Stimulated activated CD8-positive, alpha-beta memory T cell treated with anti-CD3 and anti-CD28 coated beads, Interleukin-12 subunit alpha, Interleukin-12 subunit beta, amount 100 ng/mL, for 24 hours (primary cell): ENCODE data around the gene PEPD.

Source experiments
- DNase-seq: peaks from one replicate; pipeline ENCODE4 v3.0.0-alpha.2; 2020; ENCODE audit errors: extremely low read depth

Gene PEPD

DNA sequence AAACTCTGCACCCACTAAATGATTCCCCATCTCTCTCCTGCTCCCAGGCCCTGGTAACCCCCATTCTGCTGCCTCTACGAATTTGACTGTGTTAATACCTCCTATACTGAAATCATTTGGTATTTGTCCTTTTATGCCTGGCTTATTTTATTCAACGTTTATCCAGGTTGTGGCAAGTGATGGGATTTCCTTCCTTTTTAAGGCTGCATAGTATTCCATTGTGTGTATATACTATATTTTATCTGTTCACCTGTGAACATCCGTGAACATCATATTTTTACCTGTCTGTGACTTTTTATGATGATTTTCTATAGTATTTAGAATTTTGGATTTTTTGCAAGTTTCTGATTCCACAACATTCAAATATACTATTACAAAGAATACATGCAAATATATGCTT lies 162.0 kb downstream of the PEPD start:
- DNase-seq, result no peak

GRCh38 chr19:33358408-33358807 lies 163.2 kb downstream of the PEPD start:
- no peak for DNase-seq

- no peak for DNase-seq
Measured at GRCh38 chr19:33357556-33357955, 164.0 kb downstream of the PEPD start.

DNA sequence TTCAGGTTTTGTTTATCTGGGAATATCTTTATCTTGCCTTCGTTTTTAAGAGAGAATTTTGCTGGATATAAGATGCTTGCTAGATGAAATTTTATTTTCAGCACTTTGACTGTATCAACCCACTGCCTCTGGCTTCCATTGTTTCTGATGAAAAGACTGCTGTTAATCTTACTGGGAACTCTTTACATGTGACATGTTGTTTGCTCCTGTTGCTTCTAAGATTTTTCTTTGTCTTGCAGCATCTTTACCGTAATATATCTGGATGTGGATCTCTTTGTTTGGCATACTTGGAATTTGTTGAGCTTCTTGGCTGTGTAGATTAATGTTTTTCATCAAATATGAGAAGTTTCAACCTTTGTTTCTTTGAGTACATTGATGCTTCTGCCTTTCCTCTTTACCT lies 166.1 kb downstream of the PEPD start:
- DNase-seq, result no peak

GRCh38 chr19:33350538-33351309 lies 170.9 kb downstream of the PEPD start:
- DNase-seq, result no peak

- DNase-seq, result no peak
Measured at GRCh38 chr19:33349319-33350289, 172.0 kb downstream of the PEPD start.

DNA sequence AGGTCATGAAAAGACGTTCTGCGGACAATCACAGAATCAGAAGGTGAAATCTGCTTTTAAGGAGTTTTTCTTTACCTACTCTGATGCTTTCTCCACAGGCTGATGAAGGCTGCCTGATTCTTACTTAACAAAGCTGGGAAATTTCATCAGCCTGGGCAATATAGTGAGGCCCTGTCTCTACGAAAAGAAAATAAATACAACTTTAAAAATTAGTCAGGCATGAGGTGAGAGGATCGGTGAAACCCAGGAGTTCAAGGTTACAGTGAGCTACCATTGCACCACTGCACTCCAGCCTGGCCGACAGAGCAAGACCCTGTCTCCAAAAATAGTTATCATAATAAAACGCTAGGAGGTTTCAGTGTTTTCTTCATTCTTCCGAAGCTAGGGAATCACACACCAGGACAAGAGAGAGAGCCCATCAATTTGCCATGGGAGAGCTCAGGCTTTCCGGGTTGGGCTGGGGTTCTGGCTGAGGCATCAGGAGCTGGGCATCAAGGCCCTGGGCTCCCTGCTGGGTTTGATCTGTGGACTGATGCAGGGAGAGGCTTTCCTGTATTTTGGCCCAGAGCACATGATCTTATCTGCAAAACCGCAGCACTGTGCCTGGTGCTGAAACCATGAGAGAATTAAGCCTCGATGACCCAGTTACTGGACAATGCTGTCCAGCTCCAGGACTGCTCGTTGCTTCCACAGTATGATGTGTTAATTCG lies 173.1 kb downstream of the PEPD start:
- no peak for DNase-seq

GRCh38 chr19:33347300-33347699 lies 174.3 kb downstream of the PEPD start:
- no peak for DNase-seq

DNA sequence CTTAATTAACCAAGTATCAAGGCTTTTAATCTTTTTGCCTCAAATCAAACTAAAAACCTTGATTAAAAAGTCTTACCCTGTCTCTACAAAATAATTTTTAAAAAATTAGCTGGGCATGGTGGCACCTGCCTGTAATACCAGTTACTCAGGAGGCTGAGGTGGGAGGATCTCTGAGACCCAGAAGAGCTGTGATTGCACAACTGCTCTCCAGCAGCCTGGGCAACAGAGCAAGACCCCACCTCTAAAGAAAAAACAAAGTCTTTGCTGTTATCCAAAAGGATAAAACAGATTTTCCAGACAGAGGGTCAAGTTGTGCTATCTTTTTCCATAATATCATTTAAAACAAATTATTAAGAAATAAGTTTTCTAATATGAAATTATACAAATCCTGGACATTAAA lies 174.9 kb downstream of the PEPD start:
- DNase-seq, result no peak

DNA sequence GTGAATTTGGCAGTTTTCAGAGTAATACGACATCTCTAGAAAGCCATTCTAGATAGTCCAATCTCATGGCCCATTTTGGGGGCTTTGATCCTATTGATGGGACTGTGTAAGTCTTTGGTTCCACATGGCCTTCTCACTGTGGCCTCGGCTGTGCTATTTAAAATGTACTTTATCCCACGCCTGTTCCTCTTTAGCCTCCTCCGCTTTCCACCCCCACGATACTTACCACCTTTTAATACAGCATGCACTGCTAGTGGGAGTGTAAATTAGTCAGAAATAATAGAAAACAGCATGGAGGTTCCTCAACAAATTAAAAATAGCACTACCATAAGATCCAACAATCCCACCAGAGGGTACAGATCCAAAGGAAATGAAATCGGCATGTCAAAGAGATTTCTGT lies 176.4 kb downstream of the PEPD start:
- DNase-seq, result no peak

GRCh38 chr19:33344573-33344925 lies 177.0 kb downstream of the PEPD start:
- no peak for DNase-seq

DNA sequence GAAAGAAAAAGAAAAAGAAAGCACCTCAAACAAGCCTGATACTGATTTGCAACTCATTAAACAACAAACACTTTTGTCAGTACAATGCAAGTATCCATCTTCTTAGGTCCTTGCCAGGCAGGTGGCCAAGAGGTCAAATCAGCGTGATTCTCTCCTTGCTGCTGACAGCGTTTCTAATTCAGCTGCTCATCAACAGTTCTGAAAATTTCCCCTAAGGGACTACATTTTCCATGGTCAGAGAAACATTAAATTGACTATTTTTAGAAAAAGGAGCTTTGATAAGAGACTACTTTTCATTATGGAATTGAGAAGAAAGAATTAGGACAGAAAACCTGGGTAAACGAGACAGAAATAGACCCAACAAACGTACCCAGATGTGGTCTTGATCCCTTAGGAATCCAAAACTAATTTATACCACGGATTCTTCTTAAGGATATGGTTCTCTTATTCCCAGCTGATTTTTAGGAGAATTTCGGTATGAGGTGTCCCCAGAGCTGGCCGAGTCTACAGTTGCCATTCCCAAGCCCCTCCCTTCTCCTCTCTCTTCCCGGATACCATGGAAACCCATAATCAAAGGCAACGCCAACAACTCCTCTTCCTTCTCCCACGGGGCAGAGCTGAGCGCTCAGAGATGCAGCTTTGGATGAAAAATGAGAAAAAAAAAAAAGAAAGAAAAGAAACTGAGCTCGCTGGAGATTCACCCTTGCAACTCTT lies 177.6 kb downstream of the PEPD start:
- DNase-seq, result no peak

DNA sequence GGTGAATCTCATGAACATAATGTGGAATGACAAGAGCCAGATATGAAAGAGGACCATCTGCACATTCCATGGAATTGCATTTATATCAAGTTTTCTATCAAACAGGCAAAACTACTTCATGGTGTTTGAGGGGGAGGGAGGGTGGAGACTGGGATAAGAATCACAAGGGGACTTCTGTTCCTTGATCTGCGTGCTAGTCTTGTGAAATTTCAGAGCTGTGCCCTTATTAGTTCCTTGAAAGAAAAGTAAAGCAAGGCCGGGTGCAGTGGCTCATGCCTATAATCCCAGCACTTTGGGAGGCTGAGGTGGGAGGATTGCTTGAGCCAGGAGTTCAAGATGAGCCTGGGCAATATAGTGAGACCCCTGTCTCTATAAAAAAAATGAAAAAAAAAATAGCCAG lies 178.3 kb downstream of the PEPD start:
- no peak for DNase-seq

DNA sequence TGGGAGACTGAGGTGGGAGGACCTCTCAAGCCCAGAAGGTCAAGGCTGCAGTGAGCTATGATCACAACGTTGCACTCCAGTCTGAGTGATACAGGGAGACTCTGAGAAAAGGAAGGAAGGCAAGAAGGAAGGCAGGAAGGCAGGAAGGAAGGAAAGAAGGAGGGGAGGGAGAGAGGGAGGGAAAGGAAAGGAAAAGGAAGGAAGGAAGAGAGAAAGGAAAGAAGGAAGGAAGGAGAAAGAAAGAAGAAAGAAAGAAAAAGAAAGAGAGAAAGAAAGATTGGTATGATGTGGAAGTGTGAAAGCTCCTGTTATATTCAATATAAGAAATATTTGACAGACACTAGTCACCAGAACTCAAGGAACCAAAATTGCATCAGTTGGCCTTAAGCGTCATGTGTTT lies 180.6 kb downstream of the PEPD start:
- DNase-seq, result no peak

DNA sequence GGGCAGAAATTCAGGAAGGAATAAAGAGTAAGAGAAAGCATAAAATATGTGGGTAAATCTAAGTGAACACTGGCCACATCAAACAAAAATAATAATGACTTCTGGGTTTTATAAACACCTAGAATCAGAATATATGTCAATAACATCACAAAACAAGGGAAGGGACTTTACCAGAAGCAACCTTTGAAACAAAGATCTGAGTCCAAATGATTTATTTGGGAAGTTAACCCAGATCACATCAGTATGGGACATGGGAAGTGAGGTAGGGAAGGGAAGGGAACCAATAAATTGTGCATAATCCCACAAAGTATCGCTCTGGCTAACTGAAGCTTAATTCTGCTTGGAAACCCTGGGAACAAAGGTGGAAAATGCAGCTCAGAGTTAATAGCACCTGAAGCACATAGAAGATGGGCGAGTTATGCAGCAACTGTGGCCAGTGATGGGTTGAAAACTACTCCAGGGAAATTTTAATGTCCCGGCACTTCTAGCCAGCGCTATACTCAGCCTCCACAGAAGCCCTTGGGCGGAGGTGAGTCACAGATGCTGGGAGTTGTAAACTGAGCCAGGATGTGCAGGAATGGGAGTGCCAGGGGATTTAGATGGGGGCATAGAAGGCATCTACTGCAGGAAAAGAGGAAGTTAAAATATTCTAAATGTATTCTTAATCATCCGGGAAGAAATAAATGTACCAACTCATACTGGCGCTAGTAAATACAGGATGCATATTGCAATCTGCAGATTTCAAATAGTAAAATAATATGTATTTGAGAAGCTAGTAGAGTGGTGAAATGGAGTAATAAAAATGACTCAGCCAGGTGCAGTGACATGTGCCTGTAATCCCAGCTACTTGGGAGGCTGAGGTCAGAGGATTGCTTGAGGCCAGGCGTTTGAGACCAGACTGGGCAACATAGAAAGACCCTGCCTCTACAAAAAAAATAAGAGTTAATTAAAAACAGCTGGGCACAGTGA lies 182.3 kb downstream of the PEPD start:
- no peak for DNase-seq
